ENCODE data around the gene IFT88. TPM values are rescaled to one million over a fixed set of nuclear protein-coding genes. Genes with fewer than 3 reads are reported as not detected.

IFT88 gene
- total and polyA plus RNA-seq, 2 of the 8 experiments (the other 6 are each of a cell fraction or from before 2014, with no cell fraction given) = 1.7 to 5.8 TPM

DNA sequence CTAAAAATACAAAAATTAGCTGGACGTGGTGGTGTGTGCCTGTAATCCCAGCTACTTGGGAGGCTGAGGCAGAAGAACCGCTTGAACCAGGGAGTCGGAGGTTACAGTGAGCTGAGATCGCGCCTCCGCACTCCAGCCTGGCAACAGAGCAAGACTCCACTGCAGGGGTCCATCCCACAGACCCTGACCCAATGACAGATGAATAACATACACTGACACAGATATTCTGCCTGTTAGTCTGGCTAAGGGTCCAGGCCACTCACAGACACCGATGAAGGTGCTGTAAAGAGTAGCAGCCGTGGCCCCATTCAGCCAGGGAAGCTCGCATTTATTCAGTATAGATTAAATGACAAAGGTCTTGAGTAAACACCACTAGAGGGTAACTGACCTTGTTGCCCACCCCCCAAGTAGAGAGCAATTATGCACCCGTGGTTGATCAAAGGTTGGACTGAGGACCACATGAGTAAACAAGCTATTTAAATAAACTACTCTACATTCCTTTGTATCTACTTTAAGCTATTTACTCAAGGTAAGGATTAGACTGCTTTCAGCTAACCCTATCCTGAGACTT, 32.8 kb upstream of the IFT88 start:
- Histone ChIP-seq H4K8ac (ENCODE audit: extremely low read depth, insufficient read depth, low read length) (no peak overlapping the region), H3K9ac (replicated peaks in 1 of 4; ENCODE audit: extremely low read depth in 1 of 4, low read depth in 3 of 4, low read length in 3 of 4) (no peak overlapping the region), H3K36me3 (ENCODE audit: control insufficient read depth in 2 of 4, insufficient read depth in 4 of 4, low read length in 3 of 4) (no peaks in the 10 kb centered on the region), H2BK20ac (ENCODE audit: low read length) (no peak overlapping the region), H4K20me1 (replicated peaks in 1 of 2; ENCODE audit: control insufficient read depth in 1 of 2, insufficient read depth in 2 of 2, low read length in 2 of 2) (no peaks in the 10 kb centered on the region), H3K23me2 (ENCODE audit: low read depth, low read length) (no peaks in the 10 kb centered on the region), H3K79me2 (ENCODE audit: control insufficient read depth in 1 of 2, insufficient read depth in 2 of 2, low read length in 2 of 2) (no peaks in the 10 kb centered on the region), H2AK5ac (ENCODE audit: low read depth, low read length) (no peak overlapping the region), H3K4ac (replicated peaks; ENCODE audit: insufficient read length, low read depth, low read length) (no peak overlapping the region), H4K91ac (replicated peaks; ENCODE audit: insufficient read length, low read length) (no peak overlapping the region), H2BK15ac (ENCODE audit: low read length) (no peak overlapping the region), H3K4me1 (replicated peaks in 1 of 4; ENCODE audit: control insufficient read depth in 3 of 4, insufficient read depth in 4 of 4, low read length in 3 of 4) (no peaks in the 10 kb centered on the region), H3K23ac (ENCODE audit: insufficient read length) (no peak overlapping the region), H3K4me2 (ENCODE audit: insufficient read depth in 1 of 2, low read depth in 2 of 2, low read length in 2 of 2) (no peak overlapping the region), H2BK12ac (ENCODE audit: low read depth, low read length) (no peak overlapping the region), H3K4me3 (ENCODE audit: extremely low read depth in 1 of 4, insufficient read depth in 2 of 4, low read depth in 3 of 4, low read length in 4 of 4) (no peak overlapping the region), H2AFZ (ENCODE audit: low read length) (no peak overlapping the region), H2BK5ac (ENCODE audit: low read depth, low read length) (no peak overlapping the region), H4K5ac (ENCODE audit: insufficient read length, low read depth, low read length) (no peak overlapping the region), H3K27me3 (replicated peaks in 1 of 4; ENCODE audit: control insufficient read depth in 3 of 4, extremely low read depth in 1 of 4, insufficient read depth in 3 of 4, low read length in 3 of 4) (peaks cover 0 to 4% (median 1%) of the 10 kb centered on the region in 4 experiments; a peak in 3 of 7 replicates), H3K56ac (replicated peaks; ENCODE audit: insufficient read length, low read depth, low read length) (no peak overlapping the region), H3K27ac (ENCODE audit: low read depth, low read length) (no peak overlapping the region), H2BK120ac (replicated peaks; ENCODE audit: low read depth, low read length) (no peak overlapping the region), H3K79me1 (ENCODE audit: low read depth, low read length) (no peaks in the 10 kb centered on the region), H3K18ac (ENCODE audit: extremely low read depth, low read length) (no peak overlapping the region), H3K9me3 (ENCODE audit: insufficient read depth in 2 of 2, low read depth in 1 of 2, low read length in 1 of 2) (peaks cover 2 to 8% of the 10 kb centered on the region in 2 experiments; a peak in 2 of 4 replicates), H3K14ac (ENCODE audit: insufficient read length) (no peak overlapping the region)
- WGBS, 2 experiments (ENCODE audit: extremely low coverage in 1 of 2, insufficient coverage in 1 of 2, insufficient read length in 1 of 2, insufficient replicate concordance in 2 of 2, low coverage in 1 of 2, low lambda C conversion rate in 2 of 2, missing lambda C conversion rate in 1 of 2) = 76% methylated on average over 10 of the region's 10 CpGs; no CpG with 5 or more reads in 1 of the 2 experiments
- ChIA-PET CTCF (ENCODE audit: partially characterized antibody) (interaction anchor here (0.6 to 0.7 kb wide), 2 partner anchors 295 to 616 kb away, joined by 3 read pairs; no protein-coding TSS in a partner anchor), POLR2A (ENCODE audit: partially characterized antibody) (no interaction called here)
- FAIRE-seq = no peak
- DNase-seq (ENCODE audit: low read depth in 1 of 2, low spot score in 2 of 2) = no peak
- TF ChIP-seq BRCA1 (IDR thresholded peaks at IDR 0.05; ENCODE audit: low read depth, low read length) = no peak

All from H1 (cell line).